GM12864 (cell line): Measurements from ENCODE around the gene SRD5A3.
A peak's percentile ranks its signal among the peaks of the same experiment; 100 is the strongest.

Experiments used
- DNase-seq: peaks from one replicate; pipeline ENCODE4 v3.0.0-alpha.2; 2011; ENCODE audit warnings: low read depth
- H3K4me3 ChIP-seq: 2 replicates; pipeline ENCODE4 v1.5.1; 2011; ENCODE audit warnings: mild to moderate bottlenecking, low read depth, low read length, control low read depth
- TF ChIP-seq, protein P1 (sequence below): IDR thresholded peaks from 2 replicates; pipeline ENCODE4 v1.5.1; 2011; ENCODE audit warnings: low read depth, mild to moderate bottlenecking, moderate library complexity, low read length, control low read depth, inconsistent platforms; ENCODE audit errors: missing control alignments

SRD5A3 gene

DNA sequence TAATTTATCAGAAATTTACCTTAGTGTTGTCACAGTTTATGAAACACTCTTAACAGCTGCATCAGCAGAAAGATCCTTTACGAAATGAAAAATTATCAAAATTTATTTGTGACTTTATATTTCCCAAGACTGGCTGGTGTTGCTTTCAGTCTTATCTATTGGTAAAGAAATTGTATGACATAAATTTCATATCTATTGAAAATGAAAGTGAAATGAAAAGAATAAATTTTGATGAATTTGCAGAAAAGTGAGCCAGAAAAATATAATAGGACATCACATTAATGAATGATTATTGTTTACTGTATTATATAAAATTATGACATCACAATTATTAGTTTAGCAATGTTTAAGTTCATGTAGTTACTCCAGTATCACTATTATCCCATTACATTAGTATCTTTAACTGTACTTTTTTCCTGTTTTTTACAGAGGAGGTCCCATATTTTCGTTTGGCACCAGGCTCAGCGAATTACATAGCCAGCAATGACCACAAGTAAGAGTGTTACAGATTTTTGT is 36.5 kb downstream of the SRD5A3 start:
- TF ChIP-seq, protein P1, sequence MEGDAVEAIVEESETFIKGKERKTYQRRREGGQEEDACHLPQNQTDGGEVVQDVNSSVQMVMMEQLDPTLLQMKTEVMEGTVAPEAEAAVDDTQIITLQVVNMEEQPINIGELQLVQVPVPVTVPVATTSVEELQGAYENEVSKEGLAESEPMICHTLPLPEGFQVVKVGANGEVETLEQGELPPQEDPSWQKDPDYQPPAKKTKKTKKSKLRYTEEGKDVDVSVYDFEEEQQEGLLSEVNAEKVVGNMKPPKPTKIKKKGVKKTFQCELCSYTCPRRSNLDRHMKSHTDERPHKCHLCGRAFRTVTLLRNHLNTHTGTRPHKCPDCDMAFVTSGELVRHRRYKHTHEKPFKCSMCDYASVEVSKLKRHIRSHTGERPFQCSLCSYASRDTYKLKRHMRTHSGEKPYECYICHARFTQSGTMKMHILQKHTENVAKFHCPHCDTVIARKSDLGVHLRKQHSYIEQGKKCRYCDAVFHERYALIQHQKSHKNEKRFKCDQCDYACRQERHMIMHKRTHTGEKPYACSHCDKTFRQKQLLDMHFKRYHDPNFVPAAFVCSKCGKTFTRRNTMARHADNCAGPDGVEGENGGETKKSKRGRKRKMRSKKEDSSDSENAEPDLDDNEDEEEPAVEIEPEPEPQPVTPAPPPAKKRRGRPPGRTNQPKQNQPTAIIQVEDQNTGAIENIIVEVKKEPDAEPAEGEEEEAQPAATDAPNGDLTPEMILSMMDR, result no peak
- DNase-seq, result no peak
- H3K4me3 ChIP-seq, result no peak overlapping the region

DNA sequence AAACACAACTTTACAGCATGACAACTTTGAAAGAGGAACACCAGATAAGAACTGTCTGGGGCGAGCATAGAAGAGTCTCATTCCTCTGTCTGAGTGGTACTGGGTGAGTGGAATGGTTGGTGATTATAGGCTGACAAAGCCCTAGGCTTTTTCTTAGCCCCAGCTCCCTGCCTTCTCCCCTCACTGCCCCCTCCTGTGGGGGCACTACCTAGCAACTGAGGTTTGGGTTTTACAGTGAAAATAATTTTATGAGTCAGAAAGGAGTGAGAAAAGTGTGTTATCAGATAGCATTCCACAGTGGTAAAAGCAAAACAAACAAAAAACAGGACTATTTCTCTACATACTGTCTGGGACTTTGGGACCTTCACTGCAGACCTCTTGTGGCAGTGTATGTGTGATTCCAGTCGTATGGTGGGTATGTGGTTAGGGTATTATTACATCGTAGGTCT is 39.2 kb downstream of the SRD5A3 start:
- TF ChIP-seq, protein P1, result no peak
- DNase-seq, result no peak
- no peak overlapping the region for H3K4me3 ChIP-seq

DNA sequence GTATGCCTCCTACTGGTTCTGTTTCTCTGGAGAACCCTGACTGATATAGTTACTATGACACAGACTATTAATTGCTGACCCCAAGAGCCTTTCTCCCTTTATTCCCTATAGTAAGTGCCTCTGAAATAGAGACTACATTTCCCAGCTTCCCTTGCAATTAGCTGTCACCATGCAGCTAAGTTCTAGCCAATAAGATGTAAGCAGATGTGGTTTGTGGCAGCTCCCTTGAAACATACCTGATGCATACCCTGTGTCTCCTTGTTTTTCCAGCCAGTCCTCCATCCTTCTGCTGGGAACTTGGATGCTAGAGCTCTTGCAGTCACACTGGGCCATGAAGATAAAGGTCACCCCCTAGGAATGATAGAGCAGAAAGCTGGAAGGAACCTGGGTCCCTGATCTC is 40.0 kb downstream of the SRD5A3 start:
- TF ChIP-seq, protein P1, result no peak
- no peak overlapping the region for H3K4me3 ChIP-seq
- no peak for DNase-seq

DNA sequence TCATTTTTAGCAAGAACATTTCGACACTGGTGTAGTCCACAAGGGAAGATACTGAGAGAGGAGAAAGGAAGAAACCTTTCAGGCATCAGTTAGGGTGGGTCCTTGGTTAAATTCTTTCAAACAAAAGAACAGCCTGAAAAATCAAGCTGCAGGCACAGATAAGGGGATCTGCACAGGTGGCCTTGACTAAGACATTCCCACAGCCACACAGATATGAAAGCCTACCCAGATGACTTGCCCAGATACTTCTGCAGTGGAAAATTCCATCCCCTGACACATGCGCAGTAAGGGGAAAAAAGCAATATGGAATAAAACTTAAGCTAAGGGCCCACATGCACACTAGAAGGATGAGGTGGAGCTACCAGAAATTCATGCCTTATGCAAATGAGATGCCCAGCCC is 40.8 kb downstream of the SRD5A3 start:
- no peak overlapping the region for H3K4me3 ChIP-seq
- no peak for DNase-seq
- TF ChIP-seq, protein P1, result no peak

DNA sequence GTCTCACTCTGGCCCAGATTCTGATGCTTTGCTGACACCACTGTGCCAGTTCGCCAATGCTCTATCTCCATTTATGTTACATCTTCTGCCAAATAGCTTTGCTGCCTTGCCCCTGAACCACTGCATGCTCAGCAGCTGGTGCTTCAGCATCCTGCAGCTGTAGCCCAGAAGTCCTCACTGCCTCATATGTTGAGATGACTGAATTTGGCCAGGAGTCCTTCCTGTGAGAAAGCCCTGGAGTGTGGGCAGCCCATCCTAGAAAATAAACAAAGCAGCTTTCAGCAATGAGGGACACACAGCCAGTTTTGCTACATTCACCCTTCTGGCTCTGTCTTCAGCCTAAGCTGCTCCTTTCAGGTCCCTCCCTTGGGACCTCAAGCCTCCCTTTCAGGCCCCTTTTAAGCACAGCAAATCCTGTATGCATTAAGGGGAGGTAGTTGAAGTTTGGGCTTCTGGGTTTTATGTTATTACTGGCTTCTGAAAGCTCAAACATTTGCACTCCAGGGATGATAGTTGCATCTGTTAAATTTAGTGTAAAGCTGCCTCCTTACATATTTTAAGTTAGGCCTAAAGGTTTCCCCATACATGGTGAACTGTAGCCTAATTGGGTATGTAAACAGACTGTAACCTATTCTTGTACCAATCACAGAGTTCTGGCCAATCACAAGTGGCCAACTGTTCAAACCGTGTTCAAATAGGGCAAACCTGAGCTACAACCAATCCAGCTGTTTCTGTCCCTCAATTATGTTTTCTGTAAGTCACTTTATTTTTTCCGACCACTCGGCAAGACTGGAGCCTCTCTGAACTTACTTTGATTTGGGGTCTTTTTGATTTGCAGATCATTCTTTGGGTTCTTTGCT is 47.6 kb downstream of the SRD5A3 start:
- TF ChIP-seq, protein P1, result no peak
- no peak for DNase-seq
- no peak overlapping the region for H3K4me3 ChIP-seq

DNA sequence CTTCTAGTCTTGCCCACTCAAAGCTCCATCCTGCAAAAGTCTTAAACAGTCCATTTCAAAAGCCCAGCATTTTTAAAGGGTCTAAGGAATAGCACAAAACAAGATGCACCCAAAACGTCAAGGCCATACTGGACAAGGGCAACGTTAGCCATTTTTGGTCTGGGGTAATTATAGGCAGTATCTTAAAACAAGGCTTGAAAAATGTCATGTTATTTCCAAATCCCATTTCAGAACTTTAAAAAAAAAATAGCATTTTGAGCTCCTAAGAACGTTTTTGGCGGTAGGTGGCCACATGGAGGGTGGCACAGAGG is 49.1 kb downstream of the SRD5A3 start:
- peak overlapping the region; percentile 92 for H3K4me3 ChIP-seq
- TF ChIP-seq, protein P1, result no peak
- no peak for DNase-seq
